ENCODE data around the gene ACTR2.
"Not testable (repeated sequence)": the region's sequence is repeated elsewhere in the genome, so short reads cannot be mapped to it uniquely, and the experiment has no call there.

The ACTR2 gene

DNA sequence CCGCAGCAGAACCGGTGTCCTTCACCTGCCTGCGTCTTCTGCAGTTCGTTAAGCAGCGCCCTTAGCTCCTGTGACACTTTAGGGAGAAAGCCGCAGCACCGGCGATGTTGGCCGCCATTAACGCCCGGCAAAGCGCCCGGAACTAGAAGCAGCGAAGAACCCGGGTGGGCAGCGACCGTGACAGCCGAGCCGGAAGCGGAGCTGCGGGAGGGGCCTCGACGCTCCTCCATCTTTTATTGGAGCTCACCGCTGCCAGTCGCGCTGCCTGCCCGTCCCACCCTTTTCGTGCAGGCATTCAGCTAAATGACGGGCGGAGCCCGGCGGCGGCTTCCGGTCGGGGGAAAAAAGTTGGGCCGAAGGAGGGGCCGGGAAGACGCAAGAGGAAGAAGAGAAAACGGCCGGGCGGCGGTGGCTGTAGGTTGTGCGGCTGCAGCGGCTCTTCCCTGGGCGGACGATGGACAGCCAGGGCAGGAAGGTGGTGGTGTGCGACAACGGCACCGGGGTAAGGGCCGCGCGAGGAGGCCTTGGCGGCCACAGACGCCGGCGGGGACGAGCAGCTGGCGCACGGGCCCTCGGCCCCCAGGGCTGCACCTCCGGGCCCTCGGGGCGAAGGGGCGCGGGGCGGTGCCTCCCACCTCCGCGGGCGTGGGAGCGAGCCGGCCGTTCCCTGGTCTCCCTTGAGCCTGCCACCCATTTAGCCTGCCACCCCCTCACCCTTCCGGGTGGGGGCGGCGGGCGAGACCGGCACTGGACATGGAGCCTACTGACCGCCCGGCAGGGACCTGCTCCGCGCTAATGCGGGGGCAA is at the start of gene ACTR2:
Gene ACTR2 (plus strand): TSS at position 376 of the 807 bp plus-strand sequence. CDS start 79 bp downstream, at position 455.
- DNase-seq (ENCODE audit: low read depth in 2 of 2, low spot score in 1 of 2): peak; percentile 78 to 89

- DNase-seq (ENCODE audit: low read depth in 2 of 2, low spot score in 1 of 2): no peak
Observed at GRCh38 chr2:65182570-65182969, 45.1 kb upstream of the ACTR2 start.

DNA sequence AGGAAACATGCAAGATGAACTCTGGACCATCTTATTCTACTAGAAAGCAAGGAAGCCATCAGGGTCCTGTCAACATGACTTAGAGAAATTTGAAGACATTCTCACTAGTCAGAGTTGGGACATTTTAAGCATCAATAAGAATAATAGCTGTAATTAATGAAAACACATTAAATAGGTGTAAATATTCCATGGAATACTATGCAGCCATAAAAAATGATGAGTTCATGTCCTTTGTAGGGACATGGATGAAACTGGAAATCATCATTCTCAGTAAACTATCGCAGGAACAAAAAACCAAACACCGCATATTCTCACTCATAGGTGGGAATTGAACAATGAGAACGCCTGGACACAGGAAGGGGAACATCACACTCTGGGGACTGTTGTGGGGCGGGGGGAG is 44.2 kb upstream of the ACTR2 start:
- DNase-seq (ENCODE audit: low read depth in 2 of 2, low spot score in 1 of 2): not testable (repeated sequence)

DNA sequence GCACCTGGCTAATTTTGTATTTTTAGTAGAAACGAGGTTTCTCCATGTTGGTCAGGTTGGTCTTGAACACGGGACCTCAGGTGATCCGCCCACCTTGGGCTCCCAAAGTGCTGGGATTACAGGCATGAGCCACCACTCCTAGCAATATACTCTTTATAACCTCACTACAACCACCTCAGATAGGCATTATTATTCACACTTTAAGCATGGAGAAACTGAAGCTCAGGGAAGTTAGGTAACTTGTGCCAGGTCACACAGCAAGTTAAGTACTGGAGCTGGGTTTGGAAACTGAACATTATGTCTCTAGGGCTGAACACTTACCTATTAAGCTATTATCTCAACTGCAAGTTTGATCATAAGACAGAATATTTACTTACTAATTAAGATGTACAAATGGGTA is 42.6 kb upstream of the ACTR2 start:
- no peak for DNase-seq (ENCODE audit: low read depth in 2 of 2, low spot score in 1 of 2)

- no peak for DNase-seq (ENCODE audit: low read depth in 2 of 2, low spot score in 1 of 2)
Observed at GRCh38 chr2:65186093-65186868, 41.4 kb upstream of the ACTR2 start.

DNA sequence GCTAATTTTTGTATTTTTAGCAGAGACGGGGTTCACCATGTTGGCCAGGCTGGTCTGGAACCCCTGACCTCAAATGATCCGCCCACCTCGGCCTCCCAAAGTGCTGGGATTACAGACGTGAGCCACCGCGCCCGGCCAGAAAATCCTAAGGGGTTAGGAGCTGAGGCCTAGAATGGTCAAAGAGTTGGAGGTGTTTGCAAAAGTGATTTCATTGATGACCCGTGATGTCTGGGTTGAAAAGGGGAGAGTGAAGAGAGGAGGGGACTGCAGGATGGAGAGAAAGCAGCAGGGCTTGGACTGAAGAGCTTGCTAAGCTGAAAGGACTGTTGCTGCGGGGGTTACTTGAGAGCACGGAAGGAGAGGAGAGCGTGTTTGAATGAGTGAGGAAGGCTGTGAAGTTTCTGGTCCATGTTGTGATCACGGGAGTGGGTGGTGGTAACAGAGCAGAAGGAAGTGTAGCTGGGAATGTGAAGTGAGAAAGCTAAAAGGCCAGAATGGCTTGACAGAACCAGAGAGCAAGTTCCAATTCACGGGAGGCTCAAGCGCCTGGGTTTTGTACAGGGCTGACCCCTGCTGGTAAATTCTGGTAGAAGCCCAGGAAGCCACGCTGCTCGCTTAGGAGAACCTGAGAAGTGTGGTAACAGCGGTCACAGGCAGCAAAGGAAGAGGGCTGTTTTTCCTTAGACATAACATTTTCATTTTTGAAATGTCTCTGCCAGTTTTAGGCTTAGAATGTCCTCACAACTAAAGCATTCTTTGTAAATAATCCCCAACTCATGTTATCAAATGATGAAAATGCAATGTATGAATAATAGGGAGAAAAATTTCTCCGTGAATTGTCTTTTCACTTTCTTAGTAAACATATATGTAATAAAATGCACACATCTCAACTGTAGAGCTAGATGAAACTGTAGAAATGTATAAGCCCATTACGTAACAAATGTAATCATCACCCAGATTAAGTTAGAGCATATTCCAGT is 40.5 kb upstream of the ACTR2 start:
- DNase-seq (ENCODE audit: low read depth in 2 of 2, low spot score in 1 of 2): peak; percentile 24 to 32

- no peak for DNase-seq (ENCODE audit: low read depth in 2 of 2, low spot score in 1 of 2)
Observed at GRCh38 chr2:65193446-65193845, 34.2 kb upstream of the ACTR2 start.

GRCh38 chr2:65198737-65199136 is 28.9 kb upstream of the ACTR2 start:
- DNase-seq (ENCODE audit: low read depth in 2 of 2, low spot score in 1 of 2): no peak

DNA sequence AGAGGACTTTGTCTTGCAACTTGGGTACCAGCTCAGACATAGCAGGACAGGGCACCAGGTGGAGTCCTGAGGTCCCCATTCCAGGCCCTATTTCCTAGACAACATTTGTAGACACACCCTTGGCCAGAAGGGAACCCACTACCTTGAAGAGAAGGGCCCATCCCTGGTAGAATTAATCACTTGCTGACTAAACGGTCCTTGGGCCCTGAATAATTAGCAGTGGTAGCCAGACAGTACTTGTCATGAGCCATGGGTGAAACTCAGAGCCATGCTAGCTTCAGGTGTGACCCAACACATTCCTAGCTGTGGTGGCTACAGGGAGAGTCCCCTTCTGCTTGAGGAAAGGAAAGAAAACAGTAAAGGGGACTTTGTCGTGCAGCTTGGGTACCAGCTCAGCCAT is 28.5 kb upstream of the ACTR2 start:
- DNase-seq (ENCODE audit: low read depth in 2 of 2, low spot score in 1 of 2): no peak

DNA sequence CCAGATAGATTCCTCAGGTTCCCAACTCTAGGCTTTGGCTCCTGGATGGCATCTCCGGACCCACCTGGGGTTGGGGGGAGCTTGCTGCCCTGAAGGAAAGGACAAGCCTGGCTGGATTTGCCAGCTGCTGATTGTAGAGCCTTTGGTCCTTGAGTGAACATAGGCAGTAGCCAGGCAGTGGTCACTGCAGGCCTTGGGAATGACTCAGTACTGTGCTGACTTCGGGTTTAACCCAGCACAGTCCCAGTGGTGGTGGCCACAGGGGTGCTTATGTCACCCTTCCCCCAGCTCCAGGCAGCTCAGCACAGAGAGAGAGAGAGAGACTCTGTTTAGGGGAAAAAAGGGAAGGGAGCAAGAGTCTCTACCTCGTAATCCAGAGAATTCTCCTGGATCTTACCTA is 27.7 kb upstream of the ACTR2 start:
- no peak for DNase-seq (ENCODE audit: low read depth in 2 of 2, low spot score in 1 of 2)

GRCh38 chr2:65204461-65205210 is 23.0 kb upstream of the ACTR2 start:
- DNase-seq (ENCODE audit: low read depth in 2 of 2, low spot score in 1 of 2): no peak

DNA sequence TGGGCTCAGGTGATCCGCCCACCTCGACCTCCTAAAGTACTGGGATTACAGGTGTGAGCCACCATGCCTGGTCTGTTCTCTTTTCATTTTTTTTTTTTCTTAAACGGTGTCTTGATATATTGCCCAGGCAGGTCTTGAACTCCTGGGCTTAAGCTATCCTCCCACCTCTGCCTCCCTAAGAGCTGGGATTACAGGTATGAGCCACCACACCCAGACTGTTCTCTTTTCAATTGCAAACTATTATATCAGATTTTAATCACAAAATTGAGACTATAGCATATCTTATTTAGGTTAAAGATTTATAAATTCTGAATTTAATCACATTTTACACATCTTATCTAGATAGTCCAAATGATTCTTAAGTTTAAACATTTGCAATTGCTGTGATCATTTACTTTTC is 15.5 kb upstream of the ACTR2 start:
- no peak for DNase-seq (ENCODE audit: low read depth in 2 of 2, low spot score in 1 of 2)

GRCh38 chr2:65212619-65213018 is 15.0 kb upstream of the ACTR2 start:
- no peak for DNase-seq (ENCODE audit: low read depth in 2 of 2, low spot score in 1 of 2)

- DNase-seq (ENCODE audit: low read depth in 2 of 2, low spot score in 1 of 2): no peak
Observed at GRCh38 chr2:65213035-65213434, 14.6 kb upstream of the ACTR2 start.

DNA sequence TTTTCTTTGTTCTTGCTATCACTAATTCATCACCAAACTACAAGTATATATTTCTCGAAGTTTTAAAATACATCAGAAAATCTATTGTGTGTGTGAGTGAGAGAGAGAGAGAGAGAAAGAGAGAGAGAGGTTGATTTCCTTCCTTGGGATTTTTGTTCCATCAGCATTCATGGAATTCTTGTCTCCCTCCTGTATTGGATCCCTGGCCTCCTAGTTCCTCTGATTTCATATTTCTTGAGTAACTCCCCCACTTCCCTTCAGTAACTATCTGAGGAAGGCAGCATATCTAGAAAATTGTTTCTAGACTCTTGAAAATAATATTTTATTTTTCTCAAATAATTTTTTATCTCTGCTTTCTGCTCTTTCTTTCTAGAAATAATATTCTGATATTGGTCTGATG is 13.3 kb upstream of the ACTR2 start:
- no peak for DNase-seq (ENCODE audit: low read depth in 2 of 2, low spot score in 1 of 2)

GRCh38 chr2:65214843-65215242 is 12.8 kb upstream of the ACTR2 start:
- DNase-seq (ENCODE audit: low read depth in 2 of 2, low spot score in 1 of 2): no peak

GRCh38 chr2:65215946-65216345 is 11.7 kb upstream of the ACTR2 start:
- no peak for DNase-seq (ENCODE audit: low read depth in 2 of 2, low spot score in 1 of 2)

DNA sequence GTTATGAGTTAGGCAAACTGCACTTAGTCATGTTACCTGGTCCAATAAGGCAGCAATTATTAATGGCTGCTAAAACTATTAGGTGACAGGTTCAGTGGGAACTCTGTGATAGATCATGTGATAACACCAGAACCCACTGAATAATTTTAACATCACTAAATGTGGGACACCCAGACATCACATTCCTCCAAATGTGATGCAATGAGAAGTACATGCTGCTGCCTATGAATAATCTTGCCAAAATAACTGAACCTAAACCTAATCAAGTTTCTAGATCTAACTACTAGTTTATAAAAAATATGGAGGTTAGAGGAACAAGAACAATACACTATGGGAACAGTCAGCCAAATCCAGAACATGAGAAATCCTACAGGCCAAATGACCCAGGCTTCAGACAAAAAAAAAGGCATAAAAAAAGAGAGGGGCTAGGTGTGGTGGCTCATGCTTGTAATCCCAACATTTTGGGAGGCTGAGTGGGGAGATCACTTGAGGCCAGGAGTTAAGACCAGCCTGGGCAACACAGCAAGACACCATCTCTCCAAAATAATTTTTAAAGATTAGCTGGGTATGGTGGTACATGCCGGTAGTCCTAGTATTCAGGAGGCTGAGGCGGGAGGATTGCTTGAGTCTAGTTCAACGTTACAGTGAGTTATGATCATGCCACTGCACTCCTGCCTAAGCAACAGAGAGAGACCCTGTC is 7.0 kb upstream of the ACTR2 start:
- DNase-seq (ENCODE audit: low read depth in 2 of 2, low spot score in 1 of 2): no peak

DNA sequence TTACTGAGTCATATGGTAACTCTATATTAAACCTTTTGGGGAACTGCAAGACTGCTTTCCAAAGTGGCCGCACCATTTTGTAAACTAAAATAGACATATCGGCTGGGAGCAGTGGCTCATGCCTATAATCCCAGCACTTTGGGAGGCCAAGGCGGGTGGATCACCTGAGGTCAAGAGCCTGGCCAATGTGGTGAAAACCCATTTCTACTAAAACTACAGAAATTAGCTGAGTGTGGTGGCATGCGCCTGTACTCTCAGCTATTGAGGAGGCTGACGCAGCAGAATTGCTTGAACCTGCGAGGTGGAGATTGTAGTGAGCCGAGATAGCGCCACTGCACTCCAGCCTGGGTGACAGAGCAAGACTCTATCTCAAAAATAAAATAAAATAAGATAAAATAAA is 6.4 kb upstream of the ACTR2 start:
- DNase-seq (ENCODE audit: low read depth in 2 of 2, low spot score in 1 of 2): not testable (repeated sequence)

GRCh38 chr2:65227020-65227455 is 593 bp upstream of the ACTR2 start:
- DNase-seq (ENCODE audit: low read depth in 2 of 2, low spot score in 1 of 2): no peak

Data from stimulated activated CD8-positive, alpha-beta memory T cell treated with anti-CD3 and anti-CD28 coated beads, Interleukin-4, amount 100 ng/mL, for 4 hours (primary cell).